Measurements from ENCODE around the gene SNAPIN.

SNAPIN gene

GRCh38 chr1:153643816-153644215, 14.7 kb upstream of the SNAPIN start:
- ChIA-PET POLR2A (interaction anchor here (0.7 to 4.5 kb wide), 7 partner anchors 8 to 140 kb away, joined by 3 to 47 read pairs (median 5); partner anchors contain the start of genes CHTOP, S100A1 and S100A13), CTCF (interaction anchor here (0.6 kb wide), 1 partner anchor 1321 kb away, joined by 3 read pairs; no protein-coding TSS in a partner anchor)
- DNase-seq (ENCODE audit: extremely low spot score) = no peak
- no peak for TF ChIP-seq FOXM1 (IDR thresholded peaks at IDR 0.05; ENCODE audit: borderline replicate concordance)
- no peak for TF ChIP-seq ZNF384 (IDR thresholded peaks at IDR 0.05)
- TF ChIP-seq BHLHE40 (IDR thresholded peaks at IDR 0.05; ENCODE audit: borderline replicate concordance) = no peak
- no peak for TF ChIP-seq FOXA1 (IDR thresholded peaks at IDR 0.05)
- no peak for TF ChIP-seq HDGF (IDR thresholded peaks at IDR 0.05; ENCODE audit: borderline replicate concordance)
- TF ChIP-seq FOXK2 (IDR thresholded peaks at IDR 0.05) = no peak
- TF ChIP-seq SUZ12 (IDR thresholded peaks at IDR 0.05) = no peak
- no peak for TF ChIP-seq TARDBP (IDR thresholded peaks at IDR 0.05)
- TF ChIP-seq NFRKB (IDR thresholded peaks at IDR 0.05) = no peak
- no peak for TF ChIP-seq CTBP1 (IDR thresholded peaks at IDR 0.05; ENCODE audit: borderline replicate concordance)
- TF ChIP-seq ELF4 (IDR thresholded peaks at IDR 0.05) = no peak
- TF ChIP-seq ARNT (IDR thresholded peaks at IDR 0.05) = no peak
- TF ChIP-seq SP1 (IDR thresholded peaks at IDR 0.05) = no peak

- no peak for TF ChIP-seq ELF4 (IDR thresholded peaks at IDR 0.05)
- no peak for TF ChIP-seq LEF1 (IDR thresholded peaks at IDR 0.05; ENCODE audit: borderline replicate concordance)
- no peak for TF ChIP-seq FOXM1 (IDR thresholded peaks at IDR 0.05; ENCODE audit: borderline replicate concordance)
- TF ChIP-seq PKNOX1 (IDR thresholded peaks at IDR 0.05) = no peak
- no peak for TF ChIP-seq ZNF384 (IDR thresholded peaks at IDR 0.05)
- TF ChIP-seq SP1 (IDR thresholded peaks at IDR 0.05) = no peak
- no peak for TF ChIP-seq ARNT (IDR thresholded peaks at IDR 0.05)
- no peak for TF ChIP-seq SUZ12 (IDR thresholded peaks at IDR 0.05)
- no peak for TF ChIP-seq CTBP1 (IDR thresholded peaks at IDR 0.05; ENCODE audit: borderline replicate concordance)
- TF ChIP-seq TARDBP (IDR thresholded peaks at IDR 0.05) = no peak
- no peak for TF ChIP-seq L3MBTL2 (conservative IDR thresholded peaks at IDR 0.05)
- TF ChIP-seq HDGF (IDR thresholded peaks at IDR 0.05; ENCODE audit: borderline replicate concordance) = no peak
- no peak for TF ChIP-seq FOXK2 (IDR thresholded peaks at IDR 0.05)
- TF ChIP-seq NFRKB (IDR thresholded peaks at IDR 0.05) = no peak
- ChIA-PET POLR2A (interaction anchor here (0.8 to 3.7 kb wide), 6 partner anchors 9 to 81 kb away, joined by 3 to 41 read pairs (median 5); partner anchors contain the start of genes CHTOP, INTS3 and S100A13), CTCF (no interaction called here)
- no peak for DNase-seq (ENCODE audit: extremely low spot score)
Measured at GRCh38 chr1:153646672-153647345, 11.7 kb upstream of the SNAPIN start.

- TF ChIP-seq ELF4 (IDR thresholded peaks at IDR 0.05) = peak; percentile 44; the same call in 1 of the 2 replicates
- no peak for TF ChIP-seq BHLHE40 (IDR thresholded peaks at IDR 0.05; ENCODE audit: borderline replicate concordance)
- TF ChIP-seq CTBP1 (IDR thresholded peaks at IDR 0.05; ENCODE audit: borderline replicate concordance) = no peak
- no peak for TF ChIP-seq PKNOX1 (IDR thresholded peaks at IDR 0.05)
- TF ChIP-seq ZNF384 (IDR thresholded peaks at IDR 0.05) = no peak
- no peak for TF ChIP-seq FOXM1 (IDR thresholded peaks at IDR 0.05; ENCODE audit: borderline replicate concordance)
- CTCF ChIA-PET = no interaction called here
- no peak for DNase-seq (ENCODE audit: extremely low spot score)
- POLR2A ChIA-PET = interaction anchor here (0.8 to 3.7 kb wide), 8 partner anchors 9 to 80 kb away, joined by 3 to 41 read pairs (median 4); partner anchors contain the start of gene CHTOP
Measured at GRCh38 chr1:153647346-153647714, 11.2 kb upstream of the SNAPIN start.

- TF ChIP-seq ELF4 (IDR thresholded peaks at IDR 0.05) = no peak
- DNase-seq (ENCODE audit: extremely low spot score) = no peak
- ChIA-PET CTCF (interaction anchor here (0.8 kb wide), 1 partner anchor 21 kb away, joined by 3 read pairs; the partner anchor contains the start of gene S100A13), POLR2A (interaction anchor here (1.0 to 3.7 kb wide), 6 partner anchors 11 to 79 kb away, joined by 4 to 41 read pairs (median 4); partner anchors contain the start of gene CHTOP)
Measured at GRCh38 chr1:153648000-153648643, 10.4 kb upstream of the SNAPIN start.

GRCh38 chr1:153649137-153649862, 9.2 kb upstream of the SNAPIN start:
- TF ChIP-seq FOXK2 (IDR thresholded peaks at IDR 0.05) = no peak
- no peak for TF ChIP-seq ARNT (IDR thresholded peaks at IDR 0.05)
- TF ChIP-seq TARDBP (IDR thresholded peaks at IDR 0.05) = no peak
- no peak for TF ChIP-seq PKNOX1 (IDR thresholded peaks at IDR 0.05)
- no peak for TF ChIP-seq LEF1 (IDR thresholded peaks at IDR 0.05; ENCODE audit: borderline replicate concordance)
- TF ChIP-seq FOXM1 (IDR thresholded peaks at IDR 0.05; ENCODE audit: borderline replicate concordance) = no peak
- no peak for TF ChIP-seq SP1 (IDR thresholded peaks at IDR 0.05)
- ChIA-PET CTCF (no interaction called here), POLR2A (interaction anchor here (0.5 to 3.7 kb wide), 2 partner anchors 15 to 144 kb away, joined by 3 to 41 read pairs; partner anchors contain the start of gene CHTOP)
- no peak for DNase-seq (ENCODE audit: extremely low spot score)

- ChIA-PET CTCF (no interaction called here), POLR2A (interaction anchor here (3.7 kb wide), 1 partner anchor 15 kb away, joined by 41 read pairs; the partner anchor contains the start of gene CHTOP)
- no peak for DNase-seq (ENCODE audit: extremely low spot score)
- TF ChIP-seq SUZ12 (IDR thresholded peaks at IDR 0.05) (no peak), FOXM1 (IDR thresholded peaks at IDR 0.05; ENCODE audit: borderline replicate concordance) (no peak), L3MBTL2 (conservative IDR thresholded peaks at IDR 0.05) (no peak)
Measured at GRCh38 chr1:153649863-153650235, 8.7 kb upstream of the SNAPIN start.

Data from HEK293T (cell line).